Tibial artery (tissue), 4 donors: Measurements from ENCODE around the gene KCNK4.

Experiments
- DNase-seq, 2 donors: peaks; one replicate each; pipeline ENCODE4 v3.0.0-alpha.2; 2019
- H3K27ac ChIP-seq, 2 donors: fragments of 200-600 bp; sonication (generic) in 1 of 2; 1 replicate in 1 of 2; 2 replicates in 1 of 2; pipeline ENCODE4 v1.5.1; 2018 to 2019; ENCODE audit warnings: mild to moderate bottlenecking in 1 of 2
- H3K27me3 ChIP-seq, 2 donors: fragments of 200-600 bp; sonication (generic) in 1 of 2; one replicate each; pipeline versions ENCODE4 v1.5.1 to v1.6.0; 2016 to 2019
- H3K36me3 ChIP-seq, 3 donors: fragments of 200-600 bp; sonication (generic) in 2 of 3; one replicate each; pipeline ENCODE4 v1.5.1; 2016 to 2019; ENCODE audit warnings: mild to moderate bottlenecking in 2 of 3
- H3K4me1 ChIP-seq, 4 donors: fragments of 200-600 bp; sonication (generic) in 2 of 4; 1 replicate in 3 of 4; 2 replicates in 1 of 4; pipeline ENCODE4 v1.5.1; 2016 to 2019
- H3K4me3 ChIP-seq, 2 donors: fragments of 200-600 bp; sonication (generic) in 1 of 2; 1 replicate in 1 of 2; 2 replicates in 1 of 2; pipeline ENCODE4 v1.5.1; 2018 to 2019; ENCODE audit warnings: mild to moderate bottlenecking in 2 of 2
- H3K9me3 ChIP-seq, 3 donors: fragments of 200-600 bp; sonication (generic) in 1 of 3; one replicate each; pipeline ENCODE4 v1.5.1; 2016 to 2019
- CTCF ChIP-seq, 2 experiments: fragments of 200-600 bp in 1 of 2; fragments of 450-650 bp in 1 of 2; IDR thresholded peaks; one replicate each; pipeline ENCODE4 v1.5.1; 2017 to 2019; ENCODE audit warnings: antibody characterized with exemption in 2 of 2, mild to moderate bottlenecking in 1 of 2, moderate library complexity in 1 of 2
- intact Hi-C: fragments of 100-400 bp; cut with DNase I; formaldehyde crosslinking; loops from one replicate; pipeline ENCODE4 v1.15.0; 2023; ENCODE audit warnings: low total_unique reads

KCNK4 gene

GRCh38 chr11:64349025-64349387, 57.9 kb downstream of the KCNK4 start:
- Histone ChIP-seq H3K27ac (no peak overlapping the region), H3K36me3 (no peaks in the 10 kb centered on the region), H3K4me3 (no peak overlapping the region), H3K9me3 (no peaks in the 10 kb centered on the region), H3K4me1 (peaks cover 0 to 7% (median 0%) of the 10 kb centered on the region in 4 donors), H3K27me3 (no peaks in the 10 kb centered on the region)
- no peak for DNase-seq
- TF ChIP-seq CTCF (IDR thresholded peaks at IDR 0.05): no peak
- intact Hi-C loops: no loop called here

DNA sequence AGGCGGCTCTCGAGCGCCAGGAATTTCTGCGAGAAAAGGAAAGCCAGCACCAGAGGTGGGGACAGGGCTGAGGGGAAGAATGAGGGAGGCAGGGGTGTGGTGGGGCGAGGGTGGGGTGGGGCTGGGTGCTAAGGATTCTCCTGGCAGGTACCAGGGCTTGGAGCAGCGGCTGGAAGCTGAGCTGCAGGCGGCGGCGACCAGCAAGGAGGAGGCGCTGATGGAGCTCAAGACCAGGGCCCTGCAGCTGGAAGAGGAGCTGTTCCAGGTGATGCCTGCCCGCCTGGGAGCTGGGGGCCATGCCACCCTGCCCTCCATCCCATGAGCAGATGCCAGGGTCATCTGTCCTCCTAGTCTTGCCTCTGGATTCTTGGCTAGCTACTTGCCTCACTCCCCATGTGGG, 58.3 kb downstream of the KCNK4 start:
- no peaks in the 10 kb centered on the region for H3K36me3 ChIP-seq
- intact Hi-C loops: no loop called here
- H3K27ac ChIP-seq: no peak overlapping the region
- no peak for DNase-seq
- no peaks in the 10 kb centered on the region for H3K27me3 ChIP-seq
- no peak overlapping the region for H3K4me3 ChIP-seq
- TF ChIP-seq CTCF (IDR thresholded peaks at IDR 0.05): no peak
- H3K9me3 ChIP-seq: no peaks in the 10 kb centered on the region
- peaks cover 0 to 7% (median under 1%) of the 10 kb centered on the region in 4 donors for H3K4me1 ChIP-seq
